ENCODE data around the gene CNTN4.

CNTN4 gene

GRCh38 chr3:2995195-2995594 is 896.5 kb downstream of the CNTN4 start:
- no peak for DNase-seq

- DNase-seq = no peak
Measured at GRCh38 chr3:3005146-3005744, 906.6 kb downstream of the CNTN4 start.

DNA sequence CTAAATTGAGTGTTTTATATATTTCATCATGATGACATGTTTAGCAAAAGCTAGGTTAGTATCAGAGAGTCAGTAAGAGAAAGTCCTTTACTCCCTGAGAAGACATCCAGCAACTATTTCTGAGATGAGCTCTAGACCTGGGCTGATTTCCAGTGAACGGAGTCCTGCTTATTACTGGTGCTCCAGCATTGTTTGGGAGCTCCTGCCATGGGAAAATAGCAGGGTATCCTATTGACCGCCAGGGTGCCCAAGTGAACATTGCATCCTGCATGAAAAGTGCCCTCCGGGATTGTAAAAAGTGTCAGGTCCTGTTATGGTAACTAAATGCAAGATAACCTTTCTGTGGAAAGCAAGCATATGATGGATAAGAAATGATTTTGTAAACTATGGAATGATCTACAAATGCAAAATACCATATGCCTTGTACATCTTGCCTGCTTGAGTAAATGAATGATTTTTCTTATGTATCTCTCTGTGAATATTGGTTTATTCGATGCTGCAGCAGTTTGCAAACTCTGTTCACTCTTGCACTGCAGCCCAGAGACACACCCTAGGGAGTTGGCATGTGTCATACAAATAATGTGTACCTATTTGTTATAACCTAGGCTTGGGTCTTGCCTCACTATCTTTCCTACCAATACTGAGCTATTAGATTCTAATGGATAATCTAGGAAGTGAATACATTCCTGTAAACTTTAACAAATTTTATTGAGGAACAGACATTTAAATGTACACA is 914.8 kb downstream of the CNTN4 start:
- DNase-seq = no peak

DNA sequence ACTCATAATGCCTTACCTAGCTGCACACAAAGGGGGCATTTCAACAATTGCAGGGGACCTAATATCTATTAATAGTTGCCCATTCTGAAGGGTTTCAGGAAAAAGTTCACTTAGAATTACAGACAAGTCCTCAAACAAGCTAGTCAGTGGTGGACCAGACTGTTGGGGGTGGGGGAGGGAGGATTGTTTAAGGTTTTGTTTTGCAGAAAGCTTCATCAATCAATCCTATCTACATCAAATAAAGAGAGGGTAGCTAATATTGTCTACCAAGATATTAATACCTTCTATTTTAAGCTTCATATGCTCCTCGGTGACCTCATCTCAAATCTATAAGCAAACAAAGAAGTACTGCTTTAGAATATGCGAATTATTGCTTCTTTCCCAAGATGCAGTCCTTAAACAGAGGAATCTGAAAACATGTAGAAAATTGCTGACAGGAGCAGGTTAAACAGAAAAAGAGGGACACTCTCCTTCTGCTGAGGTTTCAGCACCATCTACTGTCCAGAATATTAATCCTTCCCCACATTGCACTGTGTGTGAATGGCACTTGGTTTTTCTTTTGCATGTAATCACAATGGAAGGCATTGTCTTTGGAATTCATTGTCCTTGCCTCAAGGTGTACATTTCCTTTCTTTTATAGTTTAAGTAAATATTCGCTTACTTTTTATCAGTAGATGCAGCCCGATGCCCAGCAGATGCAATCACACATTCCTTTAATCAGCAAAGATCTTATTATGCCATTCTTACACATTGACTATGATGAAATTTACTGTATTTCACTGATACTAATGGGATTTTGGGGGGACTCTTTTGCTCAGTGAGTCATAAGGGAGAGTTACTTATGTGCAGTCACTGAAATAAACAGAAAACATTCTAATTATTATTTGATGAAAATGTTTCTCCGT is 916.8 kb downstream of the CNTN4 start:
- DNase-seq = peak; percentile 14

DNA sequence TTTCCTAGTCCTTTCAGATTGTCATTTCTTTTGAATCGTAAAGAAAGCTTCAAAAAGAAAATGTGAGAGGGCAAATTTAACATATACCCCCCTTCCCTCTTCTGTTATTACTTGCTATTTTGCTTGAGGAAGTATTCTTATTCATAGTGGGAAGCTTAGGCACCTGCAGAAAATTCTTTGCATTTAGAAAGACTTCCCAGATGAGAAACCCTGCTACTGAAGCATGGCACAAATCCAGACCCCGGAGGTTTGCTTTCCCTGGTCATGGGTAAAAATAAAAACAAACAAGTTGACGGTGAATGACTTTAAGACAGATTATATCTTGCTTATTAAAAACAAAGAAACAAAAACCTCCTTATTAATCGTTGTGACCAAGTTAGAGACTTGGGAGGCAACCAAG is 917.6 kb downstream of the CNTN4 start:
- no peak for DNase-seq

- no peak for DNase-seq
Measured at GRCh38 chr3:3020209-3020608, 921.5 kb downstream of the CNTN4 start.

GRCh38 chr3:3023111-3023745 is 924.6 kb downstream of the CNTN4 start:
- DNase-seq = no peak

DNA sequence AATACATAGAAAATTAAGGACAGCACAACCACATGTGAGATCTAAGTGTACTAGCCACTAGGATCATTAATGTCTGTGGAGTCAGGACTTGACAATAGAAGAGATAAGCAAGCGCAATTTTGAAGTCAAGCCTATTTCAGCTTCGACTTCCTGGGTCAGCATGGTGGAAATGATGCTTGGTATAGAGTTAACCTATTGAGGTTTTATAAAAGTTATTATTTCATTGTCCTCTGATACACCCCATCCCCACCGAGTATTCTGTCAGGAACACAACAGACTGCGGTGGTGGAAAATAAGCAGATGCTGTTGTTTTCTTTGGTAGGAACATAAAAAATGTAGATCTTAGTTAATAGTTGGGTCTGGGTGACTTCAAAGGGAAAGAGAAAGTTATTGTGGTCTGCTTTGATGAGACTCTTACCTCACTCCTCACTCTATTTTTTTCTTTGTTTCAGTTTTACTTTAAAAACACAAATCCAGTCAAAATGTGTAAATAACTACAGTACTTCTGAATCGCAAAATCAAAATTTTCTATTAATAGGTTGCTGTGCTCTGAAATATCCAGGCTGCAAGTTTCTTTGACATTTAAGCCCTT is 929.4 kb downstream of the CNTN4 start:
- DNase-seq = no peak

DNA sequence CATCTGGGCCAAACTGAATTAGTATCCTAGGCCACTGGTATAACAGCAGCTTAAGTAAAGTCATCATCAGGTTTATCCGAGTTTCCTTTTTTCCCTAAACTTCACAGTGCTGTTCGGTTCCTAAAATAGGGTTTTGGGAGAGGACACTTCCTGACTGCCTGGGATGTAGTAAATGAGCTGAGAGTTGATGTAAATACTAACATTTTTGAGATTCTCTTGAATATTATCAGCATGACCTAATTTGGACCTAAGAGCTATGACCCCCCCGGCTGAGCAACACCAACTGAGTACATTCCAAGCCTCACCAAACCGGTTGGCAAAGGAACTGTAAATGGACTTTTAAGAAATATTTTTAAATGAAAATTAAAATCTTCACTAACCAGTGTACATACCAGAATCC is 932.7 kb downstream of the CNTN4 start:
- DNase-seq = no peak

GRCh38 chr3:3037156-3037555 is 938.5 kb downstream of the CNTN4 start:
- DNase-seq = no peak

DNA sequence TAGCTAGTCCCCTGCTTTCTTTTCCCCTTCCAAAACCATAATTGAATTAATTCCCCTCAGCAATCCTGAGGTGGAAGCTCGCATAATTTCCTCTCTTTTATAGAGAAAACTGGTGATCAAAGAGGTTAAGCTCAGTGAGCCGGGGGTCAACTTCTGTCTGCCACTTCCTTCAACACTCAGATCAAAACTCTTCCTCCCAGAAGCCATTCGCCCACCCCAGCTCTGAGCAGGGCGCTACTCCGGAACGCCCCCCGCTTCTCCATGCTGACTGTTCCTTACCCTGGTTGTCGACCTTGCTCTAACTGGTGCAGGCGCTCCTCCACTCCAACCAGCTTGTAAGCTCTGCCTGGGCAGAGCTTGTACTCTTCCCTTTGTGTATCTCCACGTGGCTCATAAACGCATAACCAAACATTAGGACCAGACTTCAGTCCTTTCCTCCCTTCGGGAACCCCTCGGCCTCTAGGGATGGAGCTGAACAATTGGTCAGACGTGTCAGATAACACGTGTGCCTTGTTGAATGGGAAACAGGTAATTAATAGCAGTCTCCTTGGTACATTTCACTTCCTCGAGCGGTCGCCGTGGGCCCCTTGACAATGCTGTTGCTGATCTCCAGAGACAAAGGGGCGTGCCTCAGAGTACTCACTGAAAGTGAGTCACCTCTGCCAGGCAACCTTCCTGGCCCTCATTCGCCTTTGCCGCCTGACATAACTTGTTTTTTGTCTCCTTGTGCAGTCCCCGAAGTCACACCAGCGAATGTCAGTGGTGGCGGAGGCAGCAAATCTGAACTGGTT is 939.7 kb downstream of the CNTN4 start:
- DNase-seq = no peak

- DNase-seq = no peak
Measured at GRCh38 chr3:3053974-3054373, 955.3 kb downstream of the CNTN4 start.

DNA sequence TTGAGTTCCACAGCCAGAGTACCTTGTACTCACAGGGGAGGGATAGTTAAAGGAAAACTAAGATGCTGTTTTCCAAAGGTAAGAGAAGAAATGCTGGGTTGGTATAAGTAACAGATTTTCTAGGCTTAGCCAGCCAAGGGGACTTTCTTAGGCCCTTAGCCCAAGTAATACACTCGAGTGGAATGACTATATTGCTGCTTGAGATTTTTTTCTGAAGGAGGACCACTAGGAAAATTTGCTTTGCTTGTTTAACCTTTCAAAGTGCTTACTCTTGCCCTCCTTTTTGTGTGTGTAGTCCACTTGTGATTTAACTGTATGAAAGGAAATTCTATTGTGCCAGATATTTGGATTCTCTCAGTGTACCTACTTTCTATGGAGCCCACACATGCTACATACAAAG is 961.0 kb downstream of the CNTN4 start:
- no peak for DNase-seq

DNA sequence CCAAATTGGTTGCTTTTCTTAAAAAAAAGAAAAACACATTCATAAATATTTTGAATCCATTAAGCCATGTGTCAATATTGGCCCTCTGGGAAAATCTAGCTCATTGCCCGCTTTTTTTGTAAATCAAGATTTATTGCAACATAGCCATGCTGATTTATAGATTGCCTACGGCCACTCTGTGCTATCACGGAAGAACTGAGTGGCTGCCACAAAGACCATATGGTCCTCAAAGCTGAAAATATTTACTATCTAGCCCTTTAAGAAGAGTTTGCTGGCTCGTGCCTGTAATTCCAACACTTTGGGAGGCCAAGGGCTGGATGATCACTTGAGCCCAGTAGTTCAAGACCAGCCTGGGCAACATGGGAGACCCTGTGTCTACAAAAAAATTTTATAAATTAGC is 965.6 kb downstream of the CNTN4 start:
- DNase-seq = no peak

DNA sequence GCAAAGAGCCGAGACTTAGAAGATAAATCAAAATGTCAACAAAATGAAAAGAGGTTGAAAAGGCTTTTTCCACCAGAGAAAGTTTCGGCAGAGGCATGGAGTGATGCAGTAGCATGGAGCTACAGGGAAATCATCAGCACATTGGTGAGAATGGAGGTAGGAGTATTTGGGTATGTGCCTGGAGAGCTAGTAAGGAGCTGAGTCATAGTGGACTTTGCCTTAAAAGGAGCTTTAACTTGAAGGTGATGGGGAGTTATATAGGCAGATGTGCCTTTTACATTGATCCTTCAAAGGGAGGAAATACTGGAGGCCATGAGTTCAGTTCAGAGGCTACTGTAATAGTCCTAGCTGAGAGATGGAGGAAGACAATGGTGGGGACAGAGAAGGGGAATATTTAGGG is 967.2 kb downstream of the CNTN4 start:
- no peak for DNase-seq

GRCh38 chr3:3066378-3066777 is 967.7 kb downstream of the CNTN4 start:
- no peak for DNase-seq

GRCh38 chr3:3066910-3067309 is 968.2 kb downstream of the CNTN4 start:
- DNase-seq = no peak

DNA sequence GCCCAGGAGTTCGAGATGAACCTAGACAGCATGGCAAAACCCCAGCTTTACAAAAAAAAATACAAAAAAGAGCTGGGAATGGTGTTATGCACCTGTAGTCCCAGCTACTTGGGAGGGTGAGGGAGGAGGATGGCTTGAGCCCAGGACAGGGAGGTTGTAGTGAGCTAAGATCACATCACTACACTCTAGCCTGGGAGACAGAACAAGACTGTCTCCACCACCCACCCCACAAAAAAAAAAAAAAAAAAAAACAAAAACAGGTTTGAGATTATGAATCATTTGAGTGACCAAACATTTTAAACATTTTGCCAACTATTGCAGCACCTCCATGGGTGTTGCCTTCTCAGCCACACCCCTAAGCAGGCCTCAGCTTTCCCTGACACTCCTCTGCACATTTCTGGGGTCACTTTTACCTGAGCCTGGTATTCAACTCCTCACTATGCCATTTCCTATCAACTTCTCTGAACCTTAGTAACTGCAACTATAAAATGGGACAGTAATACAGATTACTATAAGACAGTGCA is 969.8 kb downstream of the CNTN4 start:
- no peak for DNase-seq

DNA sequence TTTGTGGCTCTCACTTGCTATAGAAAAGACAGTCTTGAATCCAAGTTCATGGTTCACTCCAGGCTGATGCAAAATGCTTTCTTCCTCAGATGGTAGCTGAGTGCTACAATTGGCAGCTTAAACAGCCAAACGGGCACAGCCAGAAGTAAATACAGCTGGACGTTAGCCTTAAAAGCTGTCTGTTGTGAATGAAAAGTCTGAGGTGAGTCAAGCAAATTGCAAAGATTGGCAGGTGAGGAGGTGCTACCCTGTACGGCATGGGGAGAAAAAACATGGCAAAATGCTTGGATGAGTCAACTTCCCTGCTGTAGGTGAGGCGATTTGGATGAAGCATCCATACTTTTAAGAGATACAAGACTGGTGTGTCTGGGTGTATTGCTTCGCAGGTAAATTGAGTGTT is 971.1 kb downstream of the CNTN4 start:
- DNase-seq = no peak

DNA sequence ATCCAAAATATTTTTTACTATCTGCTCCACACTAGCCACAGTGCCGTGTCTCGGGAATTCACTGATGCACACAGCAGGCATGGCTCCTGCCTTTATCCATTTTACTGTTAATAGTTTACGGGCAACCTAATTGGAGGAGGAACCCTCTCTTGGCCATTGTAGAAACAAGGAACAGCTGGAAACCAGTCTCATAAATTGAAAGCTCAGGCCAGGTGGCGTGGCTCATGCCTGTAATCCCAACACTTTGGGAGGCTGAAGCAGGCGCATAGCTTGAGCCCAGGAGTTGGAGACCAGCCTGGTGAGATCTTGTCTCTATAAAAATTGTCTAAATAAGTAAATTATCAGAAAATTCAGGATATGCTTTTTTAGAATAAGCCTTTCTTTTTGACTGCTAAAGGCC is 972.5 kb downstream of the CNTN4 start:
- DNase-seq = no peak

DNA sequence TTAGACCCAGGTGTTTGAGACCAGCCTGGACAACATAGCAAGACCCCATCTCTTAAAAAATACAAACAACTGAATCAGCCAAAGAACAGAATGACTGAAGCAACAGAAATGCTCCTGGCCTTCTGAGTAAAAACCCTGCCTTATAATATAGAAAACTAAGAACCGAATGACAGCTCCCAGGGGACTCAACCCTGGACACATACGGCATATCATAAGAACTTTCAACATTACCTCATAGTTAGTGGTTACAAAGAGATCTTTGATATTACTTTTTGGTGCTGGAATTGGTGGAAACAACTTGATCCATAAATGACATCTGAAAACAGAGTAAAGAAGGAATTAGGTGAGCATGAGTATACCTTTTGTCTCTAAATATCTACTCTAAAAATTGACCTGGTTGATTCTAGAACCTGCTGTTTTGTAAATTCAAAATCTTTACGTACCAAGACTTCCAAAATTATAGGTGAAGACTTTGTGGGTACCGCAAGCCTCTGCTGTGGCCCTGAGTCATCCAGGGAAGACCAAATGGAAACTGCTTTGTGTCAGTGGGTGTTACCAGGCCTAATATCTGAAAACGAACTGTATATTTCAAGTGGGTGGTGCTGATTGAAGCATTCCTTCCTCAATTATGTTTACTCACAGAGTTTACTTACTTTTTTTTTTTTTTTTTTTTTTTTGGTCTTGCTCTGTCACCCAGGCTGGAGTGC is 976.0 kb downstream of the CNTN4 start:
- DNase-seq = no peak

Measured in COR-L47 (cell line).